Mononuclear cell (primary cell): ENCODE measurements around the gene SOD1. TPM values are rescaled to one million over a fixed set of nuclear protein-coding genes. Genes with fewer than 3 reads are reported as not detected.
"Not testable (repeated sequence)": the region's sequence is repeated elsewhere in the genome, so short reads cannot be mapped to it uniquely, and the experiment has no call there.

Source experiments
- H3K27me3 ChIP-seq: 2 replicates; pipeline ENCODE4 v1.6.0; 2011; ENCODE audit warnings: low read length, control low read depth; ENCODE audit not compliant: insufficient read depth
- H3K4me1 ChIP-seq: 2 replicates; pipeline ENCODE4 v1.5.1; 2011; ENCODE audit warnings: mild to moderate bottlenecking, low read length, control low read depth; ENCODE audit not compliant: insufficient read depth
- H3K4me3 ChIP-seq: 2 replicates; pipeline ENCODE4 v1.5.1; 2011; ENCODE audit warnings: mild to moderate bottlenecking, low read length, moderate library complexity
- H3K9me3 ChIP-seq: 2 replicates; pipeline ENCODE4 v1.5.1; 2011; ENCODE audit warnings: low read depth, mild to moderate bottlenecking, control low read depth, low read length
- total RNA-seq: library from RNA; depleted of rRNA; stranded (reverse); fragments of >200 nt; gene quantifications from one replicate; pipeline ENCODE4 v1.2.3, GENCODE V29; 2012

SOD1 gene
- total RNA-seq, 1 donor = 124 TPM

DNA sequence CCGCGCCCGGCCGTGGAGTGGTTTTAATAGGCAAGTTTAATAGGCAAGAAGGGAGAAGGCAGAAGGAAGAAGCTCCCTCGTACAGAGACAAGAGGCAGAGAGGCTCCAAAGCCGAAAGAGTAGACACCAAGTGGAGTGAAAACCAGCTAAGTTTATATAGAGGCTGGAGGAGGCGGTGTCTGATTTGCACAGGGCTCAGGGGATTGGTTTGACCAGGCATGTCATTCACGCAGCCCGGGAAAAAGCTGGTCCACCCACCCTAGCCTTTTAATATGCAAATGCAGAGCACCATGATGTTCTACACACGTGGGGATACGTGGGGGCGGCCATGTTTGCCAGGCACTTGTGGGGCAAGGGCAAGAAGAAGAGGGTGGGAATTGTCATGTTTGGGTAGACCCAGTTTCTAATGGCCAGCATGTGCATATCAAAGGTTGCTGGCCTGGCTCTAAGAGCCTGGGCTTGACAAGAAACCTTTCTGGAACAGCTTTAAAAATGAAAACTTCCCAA is 18.0 kb upstream of the SOD1 start:
- H3K4me3 ChIP-seq = no peak overlapping the region
- no peaks in the 10 kb centered on the region for H3K4me1 ChIP-seq
- H3K9me3 ChIP-seq = no peaks in the 10 kb centered on the region
- no peaks in the 10 kb centered on the region for H3K27me3 ChIP-seq

DNA sequence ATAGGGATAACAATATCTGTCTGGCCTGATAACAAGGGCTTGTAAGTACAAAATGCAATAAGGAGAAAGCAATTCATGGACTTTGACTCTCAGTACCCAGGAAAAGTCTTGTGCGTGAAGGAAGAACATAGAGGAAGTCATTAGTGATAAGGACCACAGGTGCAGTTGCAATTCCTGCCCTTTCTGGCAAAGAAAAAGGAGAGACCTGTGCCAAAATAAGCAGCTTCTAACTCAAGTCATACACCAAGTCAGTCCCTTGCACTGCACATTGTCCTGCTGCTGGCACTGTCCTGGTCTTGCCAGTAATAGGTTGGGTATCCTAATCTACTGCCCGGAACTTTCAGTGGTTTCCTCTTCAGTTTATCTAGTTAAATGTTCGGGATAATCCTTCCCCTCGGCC is 14.8 kb upstream of the SOD1 start:
- Histone ChIP-seq H3K9me3 (no peaks in the 10 kb centered on the region), H3K4me3 (no peak overlapping the region), H3K27me3 (no peaks in the 10 kb centered on the region), H3K4me1 (no peaks in the 10 kb centered on the region)

DNA sequence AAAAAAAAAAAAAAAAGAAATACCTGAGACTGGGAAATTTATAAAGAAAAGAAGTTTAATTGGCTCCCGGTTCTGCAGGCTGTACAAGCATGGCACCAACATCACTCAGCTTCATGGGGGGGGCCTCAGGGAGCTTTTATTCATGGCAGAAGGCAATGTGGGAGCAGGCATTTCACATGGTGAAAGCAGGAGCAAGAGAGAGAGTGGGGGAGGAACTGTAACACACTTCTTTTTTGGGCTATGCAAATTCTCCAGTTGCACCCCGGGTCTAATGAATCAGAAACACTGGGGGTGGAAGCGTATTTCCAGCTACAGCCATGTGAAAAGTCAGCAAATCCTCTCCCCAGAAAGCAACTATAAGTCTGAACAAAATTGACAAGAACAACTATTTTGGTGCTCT is 11.8 kb upstream of the SOD1 start:
- Histone ChIP-seq H3K27me3 (no peaks in the 10 kb centered on the region), H3K4me1 (no peaks in the 10 kb centered on the region), H3K9me3 (no peaks in the 10 kb centered on the region), H3K4me3 (no peak overlapping the region)

DNA sequence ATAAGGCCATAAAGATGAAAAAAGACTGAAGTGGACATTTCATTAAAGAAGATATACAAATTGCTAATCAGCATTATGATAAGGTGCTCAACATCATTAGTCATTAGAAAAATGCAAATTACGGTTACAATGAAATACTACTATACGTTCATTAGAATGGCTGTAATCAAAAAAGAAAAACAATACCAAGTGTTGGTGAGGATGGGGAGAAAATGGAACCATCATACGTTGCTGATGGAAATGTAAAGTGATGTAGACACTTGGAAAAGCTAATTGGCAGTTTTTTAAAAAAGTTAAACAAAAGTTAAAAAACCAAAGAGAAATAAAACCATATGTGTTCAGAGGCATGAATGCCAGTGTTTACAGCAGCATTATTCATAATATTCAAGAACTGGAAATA is 8.6 kb upstream of the SOD1 start:
- Histone ChIP-seq H3K9me3 (no peaks in the 10 kb centered on the region), H3K4me1 (peaks cover 7% of the 10 kb centered on the region), H3K27me3 (no peaks in the 10 kb centered on the region), H3K4me3 (no peak overlapping the region)

DNA sequence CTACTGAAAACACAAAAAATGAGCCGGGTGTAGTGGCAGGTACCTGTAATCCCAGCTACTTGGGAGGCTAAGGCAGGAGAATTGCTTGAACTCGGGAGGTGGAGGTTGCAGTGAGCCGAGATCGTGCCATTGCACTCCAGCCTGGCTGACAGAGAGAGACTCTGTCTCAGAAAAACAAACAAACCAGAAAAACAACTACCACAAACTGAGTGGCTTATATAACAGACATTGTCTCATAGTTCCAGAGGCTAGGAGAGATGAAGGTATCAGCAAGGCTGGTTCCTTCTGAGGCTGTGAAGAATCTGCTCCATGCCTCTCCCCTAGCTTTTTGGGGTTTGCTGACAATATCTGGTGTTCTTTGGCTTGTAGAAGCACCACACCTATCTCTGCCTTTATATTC is 8.0 kb upstream of the SOD1 start:
- not testable (repeated sequence) for H3K4me1 ChIP-seq, H3K9me3 ChIP-seq, H3K27me3 ChIP-seq, H3K4me3 ChIP-seq

DNA sequence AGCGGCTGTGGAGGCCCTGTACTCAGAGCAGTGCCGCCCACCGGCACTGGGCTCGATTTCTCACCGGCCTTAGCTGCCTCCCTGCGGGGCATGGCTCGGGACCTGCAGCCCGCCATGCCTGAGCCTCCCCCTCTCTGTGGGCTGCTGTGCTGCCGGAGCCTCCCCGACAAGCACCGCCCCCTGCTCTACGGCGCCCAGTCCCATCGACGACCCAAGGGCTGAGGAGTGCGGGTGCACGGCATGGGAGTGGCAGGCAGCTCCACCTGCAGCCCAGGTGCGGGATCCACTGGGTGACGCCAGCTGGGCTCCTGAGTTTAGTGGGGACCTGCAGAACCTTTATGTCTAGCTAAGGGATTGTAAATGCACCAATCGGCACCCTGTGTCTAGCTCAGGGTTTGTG is 5.2 kb upstream of the SOD1 start:
- Histone ChIP-seq H3K4me3 (no peak overlapping the region), H3K27me3 (no peaks in the 10 kb centered on the region), H3K9me3 (no peaks in the 10 kb centered on the region), H3K4me1 (peaks cover 7% of the 10 kb centered on the region)

DNA sequence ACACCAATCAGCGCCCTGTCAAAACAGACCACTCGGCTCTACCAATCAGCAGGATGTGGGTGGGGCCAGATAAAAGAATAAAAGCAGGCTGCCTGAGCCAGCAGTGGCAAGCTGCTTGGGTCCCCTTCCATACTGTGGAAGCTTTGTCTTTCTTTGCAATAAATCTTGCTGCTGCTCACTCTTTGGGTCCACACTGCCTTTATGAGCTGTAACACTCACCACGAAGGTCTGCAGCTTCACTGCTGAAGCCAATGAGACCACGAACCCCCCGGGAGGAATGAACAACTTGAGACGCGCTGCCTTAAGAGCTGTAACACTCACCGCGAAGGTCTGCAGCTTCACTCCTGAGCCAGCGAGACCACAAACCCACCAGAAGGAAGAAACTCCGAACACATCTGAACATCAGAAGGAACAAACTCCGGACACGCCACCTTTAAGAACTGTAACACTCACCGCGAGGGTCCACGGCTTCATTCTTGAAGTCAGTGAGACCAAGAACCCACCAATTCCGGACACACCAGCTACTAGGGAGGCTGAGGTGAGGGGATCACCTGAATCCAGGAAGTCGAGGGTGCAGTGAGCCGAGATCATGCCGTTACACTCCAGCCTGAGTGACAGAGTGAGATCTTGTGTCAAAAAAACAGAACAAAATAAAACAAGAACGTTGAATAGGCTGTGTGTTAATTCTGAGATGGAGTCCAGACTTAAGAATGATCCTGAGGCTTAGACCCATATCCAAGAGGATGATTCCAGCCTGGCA is 4.5 kb upstream of the SOD1 start:
- H3K4me1 ChIP-seq = not testable (repeated sequence)

DNA sequence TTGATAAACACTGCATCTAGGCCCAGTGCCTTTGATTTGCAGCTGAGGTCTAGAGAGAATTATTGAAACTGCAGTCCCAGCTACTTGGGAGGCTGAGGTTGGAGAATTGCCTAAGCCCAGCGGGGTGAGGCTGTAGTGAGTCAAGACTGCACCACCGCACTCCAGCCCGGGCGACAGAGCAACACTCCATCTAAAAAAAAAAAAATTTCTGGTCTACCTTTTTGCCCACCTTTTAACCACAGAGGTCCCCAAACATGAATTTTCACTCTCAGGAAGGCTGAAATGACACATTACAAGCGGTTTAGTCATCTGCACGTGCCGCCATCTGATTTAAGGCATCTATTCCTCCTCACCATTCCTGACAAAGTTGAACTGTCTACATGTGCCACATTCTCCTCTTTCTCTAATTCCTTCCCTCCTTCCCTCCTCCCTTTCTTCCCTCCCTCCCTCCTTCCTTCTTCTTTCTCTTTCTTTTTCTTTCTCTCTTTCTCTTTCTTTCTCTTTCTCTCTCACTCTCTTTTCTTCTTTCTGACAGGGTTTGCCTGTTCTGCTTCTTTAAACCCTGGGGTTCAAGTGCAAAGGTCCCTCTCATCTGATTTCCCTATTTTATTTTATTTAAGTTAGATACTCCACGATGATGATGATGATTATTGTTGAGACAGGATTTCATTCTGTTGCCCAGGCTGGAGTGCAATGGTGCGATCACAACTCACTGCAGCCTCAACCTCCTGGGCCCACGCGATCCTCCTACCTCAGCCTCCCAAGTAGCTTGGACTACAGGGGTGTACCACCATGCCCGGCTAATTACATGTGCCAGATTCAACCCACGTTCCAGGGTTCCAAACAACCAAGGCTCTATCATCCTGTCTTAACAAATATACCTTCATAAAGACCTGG is 3.0 kb upstream of the SOD1 start:
- Histone ChIP-seq H3K4me3 (no peak overlapping the region), H3K4me1 (peaks cover 20% of the 10 kb centered on the region), H3K27me3 (no peaks in the 10 kb centered on the region), H3K9me3 (no peaks in the 10 kb centered on the region)

More for the DNA sequence above, 4.5 kb upstream of the SOD1 start:
- not testable (repeated sequence) for H3K27me3 ChIP-seq, H3K9me3 ChIP-seq, H3K4me3 ChIP-seq

DNA sequence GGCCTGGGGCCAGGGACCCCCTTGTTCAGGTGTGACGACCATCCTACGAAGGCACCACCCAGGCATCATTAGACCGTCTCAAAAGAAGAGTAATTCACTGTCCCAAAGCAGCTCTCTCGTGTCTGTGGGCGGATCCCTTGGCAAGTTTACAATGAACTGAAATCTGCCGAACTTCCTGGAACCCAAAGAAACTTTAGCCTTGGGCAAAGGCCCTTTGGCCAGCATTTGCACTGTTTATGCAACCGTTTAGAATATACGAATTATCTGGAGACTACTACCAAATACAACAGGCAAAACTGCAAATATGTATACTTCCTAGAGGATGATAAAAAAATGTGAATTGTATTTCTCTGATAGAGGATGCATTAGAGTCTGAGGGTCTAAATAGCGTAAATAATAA is 1.4 kb upstream of the SOD1 start:
- H3K4me1 ChIP-seq = peaks cover 27% of the 10 kb centered on the region
- no peaks in the 10 kb centered on the region for H3K27me3 ChIP-seq
- H3K4me3 ChIP-seq = no peak overlapping the region
- no peaks in the 10 kb centered on the region for H3K9me3 ChIP-seq

DNA sequence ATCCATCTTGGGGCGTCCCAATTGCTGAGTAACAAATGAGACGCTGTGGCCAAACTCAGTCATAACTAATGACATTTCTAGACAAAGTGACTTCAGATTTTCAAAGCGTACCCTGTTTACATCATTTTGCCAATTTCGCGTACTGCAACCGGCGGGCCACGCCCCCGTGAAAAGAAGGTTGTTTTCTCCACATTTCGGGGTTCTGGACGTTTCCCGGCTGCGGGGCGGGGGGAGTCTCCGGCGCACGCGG is 282 bp upstream of the SOD1 start:
- Histone ChIP-seq H3K9me3 (no peaks in the 10 kb centered on the region), H3K27me3 (no peaks in the 10 kb centered on the region), H3K4me3 (peak overlapping the region; percentile 68), H3K4me1 (peaks cover 36% of the 10 kb centered on the region)

DNA sequence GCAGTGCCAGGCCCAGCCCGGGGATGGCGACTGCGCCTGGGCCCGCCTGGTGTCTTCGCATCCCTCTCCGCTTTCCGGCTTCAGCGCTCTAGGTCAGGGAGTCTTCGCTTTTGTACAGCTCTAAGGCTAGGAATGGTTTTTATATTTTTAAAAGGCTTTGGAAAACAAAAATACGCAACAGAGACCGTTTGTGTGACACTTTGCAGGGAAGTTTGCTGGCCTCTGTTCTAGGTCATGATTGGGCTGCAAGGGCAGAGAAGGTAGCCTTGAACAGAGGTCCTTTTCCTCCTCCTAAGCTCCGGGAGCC is 719 bp downstream of the SOD1 start:
- no peaks in the 10 kb centered on the region for H3K9me3 ChIP-seq
- peaks cover 34% of the 10 kb centered on the region for H3K4me1 ChIP-seq
- no peaks in the 10 kb centered on the region for H3K27me3 ChIP-seq
- H3K4me3 ChIP-seq = peak overlapping the region; percentile 68

DNA sequence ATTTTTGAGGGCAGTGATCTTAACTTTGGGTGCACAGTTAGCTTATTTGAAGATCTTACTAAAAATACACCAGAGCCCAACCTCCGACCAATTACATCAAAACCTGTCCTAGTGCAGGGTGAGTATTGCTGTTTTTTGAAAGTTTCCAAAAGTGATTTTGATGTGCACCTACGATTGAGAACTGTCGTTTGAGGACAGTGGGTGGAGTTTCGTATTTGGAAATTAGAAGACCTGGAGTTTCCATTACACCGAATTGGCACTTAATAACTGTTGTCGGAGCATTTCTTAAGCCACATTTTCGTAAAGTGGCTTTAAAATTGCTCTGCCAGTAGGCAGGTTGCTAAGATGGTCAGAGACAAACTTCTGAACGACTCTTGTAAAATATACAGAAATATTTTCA is 1.1 kb downstream of the SOD1 start:
- Histone ChIP-seq H3K27me3 (no peaks in the 10 kb centered on the region), H3K9me3 (no peaks in the 10 kb centered on the region), H3K4me1 (peaks cover 30% of the 10 kb centered on the region), H3K4me3 (peak overlapping the region; percentile 68)

DNA sequence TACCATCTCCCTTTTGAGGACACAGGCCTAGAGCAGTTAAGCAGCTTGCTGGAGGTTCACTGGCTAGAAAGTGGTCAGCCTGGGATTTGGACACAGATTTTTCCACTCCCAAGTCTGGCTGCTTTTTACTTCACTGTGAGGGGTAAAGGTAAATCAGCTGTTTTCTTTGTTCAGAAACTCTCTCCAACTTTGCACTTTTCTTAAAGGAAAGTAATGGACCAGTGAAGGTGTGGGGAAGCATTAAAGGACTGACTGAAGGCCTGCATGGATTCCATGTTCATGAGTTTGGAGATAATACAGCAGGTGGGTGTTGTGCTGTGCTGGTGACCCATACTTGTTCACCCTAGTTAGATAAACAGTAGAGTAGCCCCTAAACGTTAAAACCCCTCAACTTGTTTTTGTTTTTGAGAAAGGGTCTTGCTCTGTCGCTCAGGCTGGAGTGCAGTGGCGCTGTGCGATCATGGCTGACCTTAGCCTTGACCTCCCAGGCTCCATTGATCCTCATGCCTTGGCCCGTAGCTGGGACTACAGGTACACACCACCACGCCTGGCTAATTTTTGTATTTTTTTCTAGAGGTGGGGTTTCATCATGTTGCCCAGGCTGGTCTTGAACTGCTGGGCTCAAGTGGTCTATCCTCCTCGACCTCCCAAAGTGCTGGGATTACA is 4.2 kb downstream of the SOD1 start:
- Histone ChIP-seq H3K4me1 (peaks cover 29% of the 10 kb centered on the region), H3K27me3 (no peaks in the 10 kb centered on the region), H3K4me3 (no peak overlapping the region), H3K9me3 (no peaks in the 10 kb centered on the region)

DNA sequence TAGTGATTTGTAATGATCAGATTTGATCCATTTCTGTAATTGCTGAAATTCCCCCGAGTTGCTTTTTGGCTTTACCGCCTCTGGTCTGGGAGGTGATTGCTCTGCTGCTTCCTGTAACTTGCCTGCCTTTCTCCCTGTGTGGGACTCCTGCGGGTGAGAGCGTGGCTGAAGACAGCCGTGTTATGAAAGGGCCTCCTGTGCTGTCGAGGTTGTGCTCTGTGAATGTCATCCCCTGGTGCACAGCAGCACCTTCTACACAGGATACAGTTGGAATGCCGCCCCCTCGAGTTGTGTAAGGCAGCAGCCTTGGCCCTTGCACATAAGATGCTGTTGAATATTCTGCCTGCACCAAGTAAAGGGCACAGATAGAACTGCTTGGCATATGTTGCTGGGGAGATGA is 5.9 kb downstream of the SOD1 start:
- Histone ChIP-seq H3K4me3 (no peak overlapping the region), H3K9me3 (no peaks in the 10 kb centered on the region), H3K4me1 (peaks cover 26% of the 10 kb centered on the region), H3K27me3 (no peaks in the 10 kb centered on the region)

DNA sequence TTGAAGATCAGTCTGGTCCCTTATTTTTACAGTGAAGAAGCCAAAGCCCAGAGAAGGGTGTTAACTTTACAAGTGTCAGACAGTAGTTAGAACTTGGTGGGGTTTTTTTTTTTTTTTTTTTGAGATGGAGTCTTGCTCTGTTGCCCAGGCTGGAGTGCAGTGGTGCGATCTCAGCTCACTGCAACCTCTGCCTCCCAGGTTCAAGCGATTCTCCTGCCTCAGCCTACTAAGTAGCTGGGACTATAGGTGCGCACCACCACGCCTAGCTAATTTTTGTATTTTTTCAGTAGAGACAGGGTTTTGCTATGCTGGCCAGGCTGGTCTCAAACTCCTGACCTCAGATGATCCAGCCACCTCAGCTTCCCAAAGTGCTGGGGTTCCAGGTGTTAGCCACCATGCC is 6.4 kb downstream of the SOD1 start:
- H3K27me3 ChIP-seq, H3K4me3 ChIP-seq, H3K9me3 ChIP-seq: not testable (repeated sequence)
- H3K4me1 ChIP-seq = peaks cover 21% of the 10 kb centered on the region
